ENCODE results near the gene KIAA0825.

GRCh38 chr5:94260096-94260495 is 358.3 kb downstream of the KIAA0825 start:
- TF ChIP-seq CTCF (IDR thresholded peaks at IDR 0.05) = no peak
- TF ChIP-seq ZNF219 (CRISPR knock-in tag; IDR thresholded peaks at IDR 0.05; ENCODE audit: borderline replicate concordance) = no peak
